ENCODE data around the gene MYBPC2.
"Not testable (repeated sequence)": the region's sequence is repeated elsewhere in the genome, so short reads cannot be mapped to it uniquely, and the experiment has no call there.

MYBPC2 gene
- total RNA-seq: 0 to 0.33 (median 0.18) reads per million in 9 experiments

GRCh38 chr19:50432221-50433028 lies at the start of gene MYBPC2:
MYBPC2 (plus strand) TSS chr19:50432892; CDS start chr19:50432954, 62 bp downstream.
- peaks cover 11 to 16% of the 10 kb centered on the region in 2 donors for H3K4me1 Mint-ChIP-seq (ENCODE audit: low read depth in 2 of 2)

DNA sequence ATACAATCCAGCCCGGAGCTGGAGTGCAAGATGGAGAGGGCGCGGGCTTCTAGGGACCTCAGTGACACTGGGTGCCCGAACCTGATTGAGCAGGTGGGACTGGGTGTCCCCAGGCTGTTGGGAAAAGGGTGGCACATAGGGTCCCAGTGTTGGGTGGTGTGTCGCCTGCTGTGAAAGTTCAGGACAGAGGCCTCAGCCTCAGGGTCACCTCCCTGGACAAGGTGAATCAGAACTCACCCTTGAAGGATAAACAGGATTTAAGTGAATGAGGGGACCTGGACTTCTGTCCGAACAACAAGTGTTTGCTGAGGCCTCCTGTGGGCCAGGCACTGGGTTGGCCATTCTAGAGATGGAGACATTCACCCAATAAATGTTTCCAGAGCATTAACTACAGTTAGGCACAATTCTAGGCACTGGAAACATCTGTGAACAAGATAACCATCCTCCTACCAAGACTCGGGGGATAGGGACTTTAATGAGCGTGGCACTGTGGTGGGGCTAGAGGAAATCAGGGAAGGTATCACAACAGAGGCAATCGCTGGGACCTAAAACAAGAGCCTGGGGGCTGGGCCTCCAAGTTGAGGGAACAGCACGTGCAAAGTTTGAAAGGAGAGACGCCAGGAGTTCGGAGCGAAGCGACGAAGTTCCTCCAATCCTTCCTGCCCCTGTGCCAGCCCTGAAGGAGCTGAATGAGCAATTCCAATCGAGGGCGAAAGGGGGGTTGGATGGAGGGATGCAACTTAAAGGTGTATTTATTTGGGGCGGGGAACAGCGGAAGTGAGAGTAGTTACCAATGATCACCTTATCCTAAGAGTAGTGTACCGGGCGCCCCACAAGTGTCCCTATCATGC lies 49.5 kb upstream of the MYBPC2 start:
- no peaks in the 10 kb centered on the region for H3K9me3 Mint-ChIP-seq
- H3K36me3 Mint-ChIP-seq (ENCODE audit: insufficient read depth): peaks cover 57% of the 10 kb centered on the region
- H3K4me1 Mint-ChIP-seq (ENCODE audit: low read depth in 2 of 2): peaks cover 33 to 36% of the 10 kb centered on the region in 2 donors
- H3K27ac Mint-ChIP-seq: peak overlapping the region; percentile 91 to 94
- H3K27me3 Mint-ChIP-seq: no peaks in the 10 kb centered on the region
- ATAC-seq (replicated peaks) (peak; percentile 26), DNase-seq (no peak)
- peak overlapping the region; percentile 95 to 98 for H3K4me3 Mint-ChIP-seq

More at GRCh38 chr19:50432221-50433028, at the start of gene MYBPC2:
- Mint-ChIP-seq H3K4me3 (peak within 1 kb of the TSS; percentile 90), H3K36me3 (ENCODE audit: insufficient read depth) (peaks cover 6% of the 10 kb centered on the region), H3K27me3 (peaks cover 6 to 75% of the 10 kb centered on the region in 2 donors), H3K27ac (peak within 1 kb of the TSS; percentile 85), H3K9me3 (no peaks in the 10 kb centered on the region)
- DNase-seq (no peak), ATAC-seq (replicated peaks) (peak; percentile 5)

DNA sequence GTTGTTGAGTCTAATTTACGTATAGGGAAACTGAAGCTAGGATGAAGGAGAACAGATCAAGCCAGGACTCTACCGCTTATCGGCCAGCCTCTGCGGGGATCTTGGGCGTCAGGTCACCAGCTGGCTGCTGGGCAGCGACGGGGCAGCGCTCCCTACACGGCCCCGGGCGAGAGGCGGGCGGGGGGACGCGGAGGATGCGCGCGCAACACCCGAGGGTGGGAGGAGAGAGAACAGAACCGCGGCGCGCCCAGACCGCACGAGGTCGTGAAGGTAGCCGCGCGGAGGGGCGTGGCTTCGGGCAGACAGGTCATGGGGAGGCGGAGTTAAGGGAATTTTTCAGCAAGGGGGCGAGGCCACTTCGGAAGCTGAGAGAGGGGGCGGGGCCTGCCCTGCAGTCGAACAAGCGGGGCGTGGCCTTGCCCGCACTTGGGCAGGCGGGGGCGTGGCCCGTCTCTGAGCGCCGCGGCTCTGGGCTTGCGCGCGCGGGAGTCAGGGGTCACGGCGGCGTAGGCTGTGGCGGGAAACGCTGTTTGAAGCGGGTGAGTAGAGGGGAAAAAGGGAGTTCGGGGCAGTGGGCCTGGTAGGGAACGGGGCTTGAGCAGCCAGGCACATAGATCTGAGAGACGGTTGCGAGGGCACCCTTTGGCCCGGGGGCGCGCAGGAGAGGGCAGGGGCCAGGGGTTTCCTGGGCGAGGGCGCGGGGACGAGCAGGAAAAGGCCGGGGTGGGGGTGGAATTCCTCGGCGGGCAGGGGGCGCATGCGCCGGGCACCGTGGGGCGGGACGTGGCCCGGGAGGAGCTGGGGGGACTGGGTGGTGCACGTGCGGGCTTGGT lies 48.6 kb upstream of the MYBPC2 start, which contains the start of gene POLD1:
Gene POLD1, plus strand, starts transcription at position 496 of the 833 bp plus-strand sequence. CDS start 14,505 bp downstream, outside the sequence.
- Mint-ChIP-seq H3K27me3 (no peaks in the 10 kb centered on the region), H3K4me3 (peak within 1 kb of the TSS; percentile 95 to 98), H3K9me3 (no peaks in the 10 kb centered on the region), H3K36me3 (ENCODE audit: insufficient read depth) (peaks cover 53% of the 10 kb centered on the region), H3K27ac (peak within 1 kb of the TSS; percentile 91 to 94), H3K4me1 (ENCODE audit: low read depth in 2 of 2) (peaks cover 32 to 34% of the 10 kb centered on the region in 2 donors)
- peak; percentile 87 for ATAC-seq (replicated peaks)
- peak; percentile 98 to 99 (median 99) for DNase-seq

- peaks cover 44% of the 10 kb centered on the region for H3K36me3 Mint-ChIP-seq (ENCODE audit: insufficient read depth)
- H3K27me3 Mint-ChIP-seq: no peaks in the 10 kb centered on the region
- ATAC-seq (replicated peaks) (no peak), DNase-seq (no peak)
- peak overlapping the region; percentile 91 to 94 for H3K27ac Mint-ChIP-seq
- H3K4me3 Mint-ChIP-seq: peak overlapping the region; percentile 95 to 98
- H3K9me3 Mint-ChIP-seq: no peaks in the 10 kb centered on the region
- peaks cover 28 to 32% of the 10 kb centered on the region in 2 donors for H3K4me1 Mint-ChIP-seq (ENCODE audit: low read depth in 2 of 2)
Observed at GRCh38 chr19:50384685-50385535, 47.8 kb upstream of the MYBPC2 start.

GRCh38 chr19:50387176-50387867 lies 45.4 kb upstream of the MYBPC2 start:
- DNase-seq: no peak
- peaks cover 26% of the 10 kb centered on the region for H3K36me3 Mint-ChIP-seq (ENCODE audit: insufficient read depth)
- no peak overlapping the region for H3K27ac Mint-ChIP-seq
- no peaks in the 10 kb centered on the region for H3K27me3 Mint-ChIP-seq
- H3K4me3 Mint-ChIP-seq: no peak overlapping the region
- ATAC-seq (replicated peaks): no peak
- H3K9me3 Mint-ChIP-seq: no peaks in the 10 kb centered on the region
- peaks cover 25 to 26% of the 10 kb centered on the region in 2 donors for H3K4me1 Mint-ChIP-seq (ENCODE audit: low read depth in 2 of 2)

- no peak overlapping the region for H3K27ac Mint-ChIP-seq
- DNase-seq (no peak), ATAC-seq (replicated peaks) (no peak)
- no peak overlapping the region for H3K4me3 Mint-ChIP-seq
- no peaks in the 10 kb centered on the region for H3K9me3 Mint-ChIP-seq
- H3K27me3 Mint-ChIP-seq: no peaks in the 10 kb centered on the region
- peaks cover 25 to 26% of the 10 kb centered on the region in 2 donors for H3K4me1 Mint-ChIP-seq (ENCODE audit: low read depth in 2 of 2)
- H3K36me3 Mint-ChIP-seq (ENCODE audit: insufficient read depth): peaks cover 26% of the 10 kb centered on the region
Observed at GRCh38 chr19:50387868-50388245, 44.8 kb upstream of the MYBPC2 start.

DNA sequence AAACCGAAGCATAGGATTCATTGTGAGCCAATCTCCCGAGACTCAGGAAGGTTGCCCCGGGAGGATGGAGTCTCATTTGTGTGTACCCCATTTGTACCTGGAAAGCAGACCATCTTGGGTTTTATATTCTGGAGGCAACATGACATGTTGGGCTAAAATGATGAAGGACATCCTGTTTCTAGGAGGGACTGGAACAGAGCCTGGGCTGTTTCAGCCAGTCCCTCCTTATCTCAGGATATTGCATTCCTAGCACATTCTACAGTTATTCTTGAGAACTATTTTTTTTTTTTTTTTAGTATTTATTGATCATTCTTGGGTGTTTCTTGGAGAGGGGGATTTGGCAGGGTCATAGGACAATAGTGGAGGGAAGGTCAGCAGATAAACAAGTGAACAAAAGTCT lies 42.4 kb upstream of the MYBPC2 start:
- not testable (repeated sequence) for H3K36me3 Mint-ChIP-seq (ENCODE audit: insufficient read depth); H3K27ac Mint-ChIP-seq; H3K9me3 Mint-ChIP-seq

DNA sequence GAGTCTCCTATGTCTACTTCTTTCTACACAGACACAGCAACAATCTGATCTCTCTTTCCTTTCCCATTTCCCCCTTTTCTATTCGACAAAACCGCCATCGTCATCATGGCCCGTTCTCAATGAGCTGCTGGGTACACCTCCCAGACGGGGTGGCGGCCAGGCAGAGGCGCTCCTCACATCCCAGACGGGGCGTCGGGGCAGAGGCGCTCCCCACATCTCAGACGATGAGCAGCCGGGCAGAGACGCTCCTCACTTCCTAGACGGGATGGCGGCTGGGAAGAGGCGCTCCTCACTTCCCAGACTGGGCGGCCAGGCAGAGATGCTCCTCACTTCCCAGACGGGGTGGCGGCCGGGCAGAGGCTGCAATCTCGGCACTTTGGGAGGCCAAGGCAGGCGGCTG lies 41.7 kb upstream of the MYBPC2 start:
- not testable (repeated sequence) for H3K4me3 Mint-ChIP-seq; H3K9me3 Mint-ChIP-seq; DNase-seq; H3K4me1 Mint-ChIP-seq (ENCODE audit: low read depth in 2 of 2); H3K27ac Mint-ChIP-seq; H3K27me3 Mint-ChIP-seq; ATAC-seq (replicated peaks)
- peaks cover 14% of the 10 kb centered on the region for H3K36me3 Mint-ChIP-seq (ENCODE audit: insufficient read depth)

More for the DNA sequence above, 42.4 kb upstream of the MYBPC2 start:
- H3K27me3 Mint-ChIP-seq; H3K4me3 Mint-ChIP-seq; DNase-seq; ATAC-seq (replicated peaks); H3K4me1 Mint-ChIP-seq (ENCODE audit: low read depth in 2 of 2): not testable (repeated sequence)

- Mint-ChIP-seq H3K4me3 (no peak overlapping the region), H3K36me3 (ENCODE audit: insufficient read depth) (peaks cover 14% of the 10 kb centered on the region), H3K27ac (no peak overlapping the region), H3K9me3 (no peaks in the 10 kb centered on the region), H3K27me3 (no peaks in the 10 kb centered on the region), H3K4me1 (ENCODE audit: low read depth in 2 of 2) (peaks cover under 1% of the 10 kb centered on the region in 2 donors)
- ATAC-seq (replicated peaks) (no peak), DNase-seq (no peak)
Observed at GRCh38 chr19:50392759-50393158, 39.9 kb upstream of the MYBPC2 start.

DNA sequence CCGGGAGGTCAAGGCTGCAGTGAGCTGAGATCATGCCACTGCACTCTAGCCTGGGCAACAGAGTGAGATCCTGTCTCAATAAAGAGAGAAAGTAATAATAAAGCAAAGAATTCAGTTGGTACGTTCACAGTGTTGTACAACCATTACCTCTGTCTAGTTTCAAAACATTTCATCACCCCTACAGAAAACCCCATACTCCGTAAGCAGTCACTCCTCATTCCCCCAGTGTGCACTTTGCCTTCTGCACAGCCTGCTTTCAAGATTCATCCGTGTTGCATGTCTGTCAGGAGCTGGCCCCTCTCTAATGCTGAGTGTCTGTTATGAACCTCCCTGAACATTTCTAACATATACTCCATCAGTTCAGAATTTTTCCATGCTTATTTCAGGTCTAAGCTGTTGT lies 39.1 kb upstream of the MYBPC2 start:
- Mint-ChIP-seq H3K27me3 (no peaks in the 10 kb centered on the region), H3K4me1 (ENCODE audit: low read depth in 2 of 2) (peaks cover 0 to 1% of the 10 kb centered on the region in 2 donors), H3K4me3 (no peak overlapping the region), H3K9me3 (no peaks in the 10 kb centered on the region), H3K36me3 (ENCODE audit: insufficient read depth) (peaks cover 16% of the 10 kb centered on the region), H3K27ac (no peak overlapping the region)
- DNase-seq: no peak
- ATAC-seq (replicated peaks): no peak

DNA sequence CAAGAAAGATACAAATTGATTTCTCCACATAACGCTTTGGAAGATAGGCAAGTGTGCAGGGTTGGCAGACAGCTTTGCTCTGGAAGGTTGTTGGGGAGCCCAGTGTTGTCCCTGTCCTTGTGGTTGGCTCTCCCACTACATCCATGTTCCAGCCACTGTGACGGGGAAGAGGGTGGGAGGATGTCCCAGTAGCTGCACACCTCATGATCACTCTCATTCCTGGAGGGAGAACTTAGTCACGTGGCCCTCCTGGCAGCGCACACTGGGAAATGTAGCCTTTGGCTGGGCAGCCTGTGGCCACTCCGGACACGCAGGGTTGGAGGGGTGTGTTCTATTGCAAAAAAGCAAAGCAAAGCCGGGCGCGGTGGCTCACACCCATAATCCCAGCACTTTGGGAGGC lies 38.7 kb upstream of the MYBPC2 start:
- H3K4me1 Mint-ChIP-seq (ENCODE audit: low read depth in 2 of 2): peaks cover 0 to 1% of the 10 kb centered on the region in 2 donors

More for the DNA sequence above, 38.7 kb upstream of the MYBPC2 start:
- Mint-ChIP-seq H3K9me3 (no peaks in the 10 kb centered on the region), H3K4me3 (no peak overlapping the region), H3K27ac (no peak overlapping the region), H3K27me3 (no peaks in the 10 kb centered on the region), H3K36me3 (ENCODE audit: insufficient read depth) (peaks cover 17% of the 10 kb centered on the region)
- DNase-seq (no peak), ATAC-seq (replicated peaks) (no peak)
